GM18526 (cell line): Measurements from ENCODE around the gene ADTRP.

Source experiments
- POLR2A ChIP-seq: IDR thresholded peaks from 3 replicates; pipeline ENCODE4 v1.6.1; 2011; ENCODE audit not compliant: insufficient read length; ENCODE audit errors: extremely low read depth

The ADTRP gene

GRCh38 chr6:11810039-11810541, 31.5 kb upstream of the ADTRP start:
- no peak for TF ChIP-seq POLR2A

- TF ChIP-seq POLR2A: no peak
These were observed 29.5 kb upstream of the ADTRP start for GRCh38 chr6:11808054-11808453.

GRCh38 chr6:11806561-11807317, 28.1 kb upstream of the ADTRP start:
- TF ChIP-seq POLR2A: no peak

- TF ChIP-seq POLR2A: no peak
These were observed 26.9 kb upstream of the ADTRP start for GRCh38 chr6:11805259-11806053.

- no peak for TF ChIP-seq POLR2A
These were observed 26.1 kb upstream of the ADTRP start for GRCh38 chr6:11804701-11805100.

- TF ChIP-seq POLR2A: no peak
These were observed 25.5 kb upstream of the ADTRP start for GRCh38 chr6:11804135-11804534.

- TF ChIP-seq POLR2A: no peak
These were observed 25.0 kb upstream of the ADTRP start for GRCh38 chr6:11803591-11803971.

- TF ChIP-seq POLR2A: no peak
These were observed 24.4 kb upstream of the ADTRP start for GRCh38 chr6:11802886-11803590.

- no peak for TF ChIP-seq POLR2A
These were observed 19.9 kb upstream of the ADTRP start for GRCh38 chr6:11798538-11798937.

GRCh38 chr6:11798096-11798495, 19.5 kb upstream of the ADTRP start:
- TF ChIP-seq POLR2A: no peak

GRCh38 chr6:11796829-11797228, 18.2 kb upstream of the ADTRP start:
- no peak for TF ChIP-seq POLR2A

- TF ChIP-seq POLR2A: no peak
These were observed 16.8 kb upstream of the ADTRP start for GRCh38 chr6:11795403-11795802.

- TF ChIP-seq POLR2A: no peak
These were observed 14.7 kb upstream of the ADTRP start for GRCh38 chr6:11793277-11793676.

GRCh38 chr6:11791354-11792107, 12.9 kb upstream of the ADTRP start:
- TF ChIP-seq POLR2A: no peak

GRCh38 chr6:11789744-11790143, 11.1 kb upstream of the ADTRP start:
- no peak for TF ChIP-seq POLR2A
